Smooth muscle cell (in vitro differentiated cells): ENCODE data around the gene KCNQ1. TPM values are rescaled to one million over a fixed set of nuclear protein-coding genes. Genes with fewer than 3 reads are reported as not detected.
A peak's percentile ranks its signal among the peaks of the same experiment; 100 is the strongest.

Experiments used
- DNase-seq: peaks from one replicate; lab custom pipeline; 2025; ENCODE audit not compliant: unreplicated experiment; lab: John Stamatoyannopoulos, UW
- H2AFZ ChIP-seq: fragments of 200-600 bp; sonication (generic); 2 replicates; pipeline ENCODE4 v1.6.0; 2016; ENCODE audit warnings: antibody characterized with exemption, low read depth, mild to moderate bottlenecking
- H3F3A ChIP-seq: fragments of 200-600 bp; sonication (generic); 2 replicates; pipeline ENCODE4 v1.6.0; 2017; ENCODE audit warnings: antibody characterized with exemption, low read depth
- H3K27ac ChIP-seq: fragments of 200-600 bp; sonication (generic); 2 replicates; pipeline ENCODE4 v1.5.1; 2016; ENCODE audit warnings: low read depth, mild to moderate bottlenecking
- H3K27me3 ChIP-seq: fragments of 200-600 bp; sonication (generic); 2 replicates; pipeline ENCODE4 v1.6.1; 2016; ENCODE audit warnings: low read depth, mild to moderate bottlenecking
- H3K36me3 ChIP-seq: fragments of 200-600 bp; sonication (generic); 2 replicates; pipeline ENCODE4 v1.5.1; 2016; ENCODE audit warnings: low read depth
- H3K4me1 ChIP-seq: fragments of 200-600 bp; sonication (generic); 2 replicates; pipeline ENCODE4 v1.5.1; 2016; ENCODE audit warnings: low read depth
- H3K4me2 ChIP-seq: fragments of 200-600 bp; sonication (generic); 2 replicates; pipeline ENCODE4 v1.6.0; 2016; ENCODE audit warnings: mild to moderate bottlenecking
- H3K4me3 ChIP-seq: fragments of 200-600 bp; sonication (generic); 2 replicates; pipeline ENCODE4 v1.5.1; 2016; ENCODE audit warnings: mild to moderate bottlenecking
- H3K79me2 ChIP-seq: fragments of 200-600 bp; sonication (generic); 2 replicates; pipeline ENCODE4 v1.6.0; 2016; ENCODE audit warnings: low read depth, mild to moderate bottlenecking
- H3K9ac ChIP-seq: fragments of 200-600 bp; sonication (generic); 2 replicates; pipeline ENCODE4 v1.6.0; 2016; ENCODE audit warnings: low read depth
- H3K9me3 ChIP-seq: fragments of 200-600 bp; sonication (generic); replicated peaks from 2 replicates; pipeline ENCODE4 v1.5.1; 2016; ENCODE audit warnings: low read depth
- H4K20me1 ChIP-seq: fragments of 200-600 bp; sonication (generic); 2 replicates; pipeline ENCODE4 v1.6.0; 2016; ENCODE audit warnings: low read depth
- WGBS: methylation state at CpG from one replicate; pipeline ENCODE4 v1.1.7; 2016; ENCODE audit warnings: low lambda C conversion rate; 5-methylcytosine and 5-hydroxymethylcytosine counted together
- polyA plus RNA-seq: library from polyadenylated mRNA; unstranded; fragments of >200 nt; fragmentation: Nextera tagmentation; extraction: Ambion mirVana; gene quantifications from 2 replicates; pipeline ENCODE4 v1.2.1, GENCODE V29; 2016
- total RNA-seq: library from RNA; depleted of rRNA; stranded (reverse); fragments of >200 nt; gene quantifications from 2 replicates; pipeline ENCODE4 v1.2.3, GENCODE V29; 2014
- TF ChIP-seq, protein P1 (sequence below): fragments of 200-600 bp; sonication (generic); IDR thresholded peaks from 2 replicates; pipeline ENCODE4 v1.5.1; 2017; ENCODE audit warnings: borderline replicate concordance, mild to moderate bottlenecking, antibody characterized with exemption; ENCODE audit not compliant: insufficient read depth, poor library complexity, severe bottlenecking

Gene KCNQ1
- total and polyA plus RNA-seq, 2 experiments from 2014 or later: 1.3 to 2.3 TPM

DNA sequence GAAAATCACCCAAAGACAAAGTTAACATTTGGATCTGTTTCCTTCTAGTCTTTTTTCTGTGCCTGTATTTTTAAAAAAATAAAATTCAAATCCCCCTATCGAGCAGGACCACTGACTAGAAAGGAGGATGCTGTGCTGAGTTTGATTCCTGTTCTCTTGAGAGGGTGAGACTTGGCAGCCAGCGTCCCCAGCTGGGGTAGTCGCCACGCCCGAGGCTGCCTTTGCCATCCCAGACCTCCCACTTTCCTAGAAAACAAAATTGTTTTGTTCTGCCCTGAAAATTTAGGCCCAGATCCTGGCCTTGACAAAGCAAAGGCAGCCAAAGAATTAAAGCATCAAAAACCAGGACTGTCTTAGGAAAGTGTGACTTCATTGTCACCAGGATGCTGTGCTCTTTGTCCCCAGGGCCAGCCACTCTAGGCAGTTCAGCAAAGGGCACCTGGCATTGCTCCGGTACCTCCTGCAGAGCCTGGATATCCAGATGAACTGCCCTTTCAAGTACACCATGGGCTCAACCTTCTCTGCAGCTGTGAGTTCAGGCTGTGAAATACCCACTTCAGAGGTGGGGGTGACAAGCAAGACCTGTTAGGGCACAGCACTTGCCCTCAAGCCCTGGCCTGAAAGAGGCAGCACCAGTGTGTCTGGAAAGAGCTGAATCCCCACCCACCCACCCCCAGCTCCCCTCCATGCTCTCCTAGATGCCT is 210.4 kb downstream of the KCNQ1 start:
- 91% methylated on average over 6 of the region's 6 CpGs for WGBS

DNA sequence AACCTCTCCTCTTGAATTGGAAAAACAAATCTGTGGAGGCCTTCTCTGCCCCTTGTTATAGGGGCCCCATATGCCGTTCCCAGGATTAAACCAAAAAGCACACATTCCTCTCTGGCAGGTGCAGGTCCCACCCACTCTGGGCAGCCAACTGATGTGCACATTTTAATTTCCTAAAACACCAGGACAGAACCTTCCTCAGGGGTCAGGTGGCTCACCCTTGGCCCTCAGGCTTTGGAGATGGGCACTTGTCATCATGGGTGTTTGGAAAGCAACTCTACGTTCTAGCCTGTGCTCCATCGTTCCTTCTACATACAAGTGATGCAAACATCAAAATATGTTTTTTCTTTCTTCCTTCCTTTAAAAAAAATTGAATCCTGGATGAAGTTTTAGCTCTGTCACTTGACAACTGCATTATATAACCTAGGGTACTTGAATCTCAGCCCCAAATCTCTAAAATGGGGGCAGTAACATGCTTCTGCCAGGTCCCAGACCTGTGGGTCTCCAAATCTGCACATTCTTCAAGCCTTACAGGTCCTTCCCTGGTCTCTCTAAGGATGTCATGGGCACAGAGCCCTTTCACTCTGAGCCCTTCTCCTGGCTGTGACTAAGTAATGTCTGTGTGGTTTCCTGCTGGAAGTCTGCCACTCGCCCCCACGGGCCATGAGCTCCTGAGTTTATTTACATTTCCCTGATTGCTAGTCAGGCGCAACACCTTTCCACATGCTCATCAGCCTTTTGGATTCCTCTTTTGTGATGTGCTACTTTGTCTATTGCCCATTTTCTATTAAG is 211.2 kb downstream of the KCNQ1 start:
- Histone ChIP-seq H3K9me3 (peaks cover 19% of the 10 kb centered on the region), H3F3A (peaks cover 53% of the 10 kb centered on the region), H3K9ac (no peak overlapping the region), H3K4me1 (no peaks in the 10 kb centered on the region), H3K4me3 (no peak overlapping the region), H3K4me2 (peak overlapping the region; percentile 16), H2AFZ (no peak overlapping the region), H4K20me1 (no peaks in the 10 kb centered on the region), H3K27ac (peak overlapping the region; percentile 39), H3K79me2 (no peaks in the 10 kb centered on the region), H3K27me3 (no peaks in the 10 kb centered on the region), H3K36me3 (peaks cover 34% of the 10 kb centered on the region)
- WGBS: 65% methylated on average over 6 of the region's 6 CpGs
- DNase-seq: no peak
- TF ChIP-seq, protein P1, sequence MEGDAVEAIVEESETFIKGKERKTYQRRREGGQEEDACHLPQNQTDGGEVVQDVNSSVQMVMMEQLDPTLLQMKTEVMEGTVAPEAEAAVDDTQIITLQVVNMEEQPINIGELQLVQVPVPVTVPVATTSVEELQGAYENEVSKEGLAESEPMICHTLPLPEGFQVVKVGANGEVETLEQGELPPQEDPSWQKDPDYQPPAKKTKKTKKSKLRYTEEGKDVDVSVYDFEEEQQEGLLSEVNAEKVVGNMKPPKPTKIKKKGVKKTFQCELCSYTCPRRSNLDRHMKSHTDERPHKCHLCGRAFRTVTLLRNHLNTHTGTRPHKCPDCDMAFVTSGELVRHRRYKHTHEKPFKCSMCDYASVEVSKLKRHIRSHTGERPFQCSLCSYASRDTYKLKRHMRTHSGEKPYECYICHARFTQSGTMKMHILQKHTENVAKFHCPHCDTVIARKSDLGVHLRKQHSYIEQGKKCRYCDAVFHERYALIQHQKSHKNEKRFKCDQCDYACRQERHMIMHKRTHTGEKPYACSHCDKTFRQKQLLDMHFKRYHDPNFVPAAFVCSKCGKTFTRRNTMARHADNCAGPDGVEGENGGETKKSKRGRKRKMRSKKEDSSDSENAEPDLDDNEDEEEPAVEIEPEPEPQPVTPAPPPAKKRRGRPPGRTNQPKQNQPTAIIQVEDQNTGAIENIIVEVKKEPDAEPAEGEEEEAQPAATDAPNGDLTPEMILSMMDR: no peak

More for the DNA sequence above, 210.4 kb downstream of the KCNQ1 start:
- Histone ChIP-seq H3K27ac (no peak overlapping the region), H3K4me2 (no peak overlapping the region), H3K4me1 (no peaks in the 10 kb centered on the region), H3K27me3 (no peaks in the 10 kb centered on the region), H3F3A (peaks cover 60% of the 10 kb centered on the region), H3K9me3 (peaks cover 21% of the 10 kb centered on the region), H4K20me1 (no peaks in the 10 kb centered on the region), H3K79me2 (no peaks in the 10 kb centered on the region), H2AFZ (no peak overlapping the region), H3K9ac (no peak overlapping the region), H3K36me3 (peaks cover 26% of the 10 kb centered on the region), H3K4me3 (no peak overlapping the region)
- DNase-seq: no peak
- TF ChIP-seq, protein P1: no peak

DNA sequence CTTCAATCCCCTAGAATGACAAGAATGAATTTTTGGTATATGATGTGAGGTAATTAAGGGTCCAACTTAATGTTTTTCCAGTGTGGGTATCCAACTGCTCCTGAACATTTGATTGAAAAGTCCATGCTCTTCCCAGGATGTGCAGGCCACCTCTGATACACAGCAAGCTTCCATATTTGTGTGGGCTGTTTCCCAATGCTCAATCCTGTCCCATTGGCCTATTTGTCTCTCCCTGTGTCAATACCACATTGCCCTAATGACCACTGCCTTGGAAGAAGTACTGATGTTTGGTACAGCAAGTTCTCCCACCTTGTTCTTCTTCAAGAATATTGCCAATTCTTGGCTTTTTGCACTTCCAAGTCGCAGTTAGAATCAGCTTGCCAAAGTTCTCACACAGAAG is 212.1 kb downstream of the KCNQ1 start:
- H3K36me3 ChIP-seq: peaks cover 32% of the 10 kb centered on the region
- H3K79me2 ChIP-seq: no peaks in the 10 kb centered on the region
- peak overlapping the region; percentile 16 for H3K4me2 ChIP-seq
- no peak for DNase-seq
- TF ChIP-seq, protein P1: no peak
- peaks cover 22% of the 10 kb centered on the region for H3K9me3 ChIP-seq
- WGBS: 95% methylated on average over 1 of the region's 1 CpG
- H2AFZ ChIP-seq: no peak overlapping the region
- H3K27ac ChIP-seq: peak overlapping the region; percentile 39
- no peaks in the 10 kb centered on the region for H3K4me1 ChIP-seq
- H3K4me3 ChIP-seq: no peak overlapping the region
- no peaks in the 10 kb centered on the region for H3K27me3 ChIP-seq
- no peak overlapping the region for H3K9ac ChIP-seq
- H3F3A ChIP-seq: peaks cover 46% of the 10 kb centered on the region
- H4K20me1 ChIP-seq: no peaks in the 10 kb centered on the region
